GM19099 (cell line): ENCODE data around the gene SERINC3.

ENCODE experiments used
- POLR2A ChIP-seq: IDR thresholded peaks from 3 replicates; pipeline ENCODE4 v1.6.1; 2011; ENCODE audit warnings: low read depth; ENCODE audit not compliant: insufficient read length; ENCODE audit errors: extremely low read depth

SERINC3 gene

GRCh38 chr20:44513871-44514270 is 8.0 kb downstream of the SERINC3 start:
- TF ChIP-seq POLR2A: no peak

GRCh38 chr20:44509762-44510161 is 12.1 kb downstream of the SERINC3 start:
- no peak for TF ChIP-seq POLR2A

GRCh38 chr20:44504402-44505307 is 17.2 kb downstream of the SERINC3 start:
- TF ChIP-seq POLR2A: no peak

- no peak for TF ChIP-seq POLR2A
Measured at GRCh38 chr20:44502968-44503367, 18.9 kb downstream of the SERINC3 start.

GRCh38 chr20:44501448-44501847 is 20.4 kb downstream of the SERINC3 start:
- TF ChIP-seq POLR2A: no peak

- no peak for TF ChIP-seq POLR2A
Measured at GRCh38 chr20:44500221-44500620, 21.6 kb downstream of the SERINC3 start.

- TF ChIP-seq POLR2A: no peak
Measured at GRCh38 chr20:44497761-44498160, 24.1 kb downstream of the SERINC3 start.

GRCh38 chr20:44496976-44497375 is 24.9 kb downstream of the SERINC3 start:
- TF ChIP-seq POLR2A: no peak

GRCh38 chr20:44495802-44496481 is 25.9 kb downstream of the SERINC3 start:
- no peak for TF ChIP-seq POLR2A

GRCh38 chr20:44495257-44495656 is 26.6 kb downstream of the SERINC3 start:
- no peak for TF ChIP-seq POLR2A

GRCh38 chr20:44494681-44495080 is 27.2 kb downstream of the SERINC3 start:
- TF ChIP-seq POLR2A: no peak

GRCh38 chr20:44494266-44494665 is 27.6 kb downstream of the SERINC3 start:
- no peak for TF ChIP-seq POLR2A

GRCh38 chr20:44491635-44492395 is 30.1 kb downstream of the SERINC3 start:
- TF ChIP-seq POLR2A: no peak

GRCh38 chr20:44489931-44490330 is 31.9 kb downstream of the SERINC3 start:
- TF ChIP-seq POLR2A: no peak

- no peak for TF ChIP-seq POLR2A
Measured at GRCh38 chr20:44489223-44489622, 32.6 kb downstream of the SERINC3 start.

GRCh38 chr20:44488551-44488950 is 33.3 kb downstream of the SERINC3 start:
- TF ChIP-seq POLR2A: no peak

- TF ChIP-seq POLR2A: no peak
Measured at GRCh38 chr20:44485830-44486198, 36.1 kb downstream of the SERINC3 start.
